Measurements from ENCODE around the gene WSCD1. TPM values are rescaled to one million over a fixed set of nuclear protein-coding genes. Genes with fewer than 3 reads are reported as not detected.

WSCD1 gene
- total and polyA plus RNA-seq, 2 donors (not counting 3 experiments of a cell fraction or from before 2014, with no cell fraction given), result 21.5 to 49.4 TPM

DNA sequence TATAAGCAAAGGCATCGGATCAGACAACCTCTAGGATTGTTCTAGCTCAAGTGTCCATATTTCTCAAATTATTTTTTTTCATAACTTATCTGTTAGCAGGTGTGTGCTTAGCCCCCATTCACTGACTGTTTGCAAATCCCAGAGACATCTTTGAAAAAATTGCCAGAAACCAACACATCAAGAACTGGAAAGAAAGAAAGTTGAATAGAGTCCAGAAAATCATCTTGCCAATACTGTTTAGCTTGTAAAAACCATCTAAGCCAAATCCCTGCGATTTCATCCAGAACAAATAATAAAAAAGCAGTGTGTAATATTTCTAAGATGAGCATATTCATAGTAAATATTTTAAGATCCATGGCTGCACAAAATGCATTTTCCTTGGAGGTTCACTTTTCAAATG is 64.5 kb downstream of the WSCD1 start:
- Histone ChIP-seq H3K9me3 (replicated peaks; ENCODE audit: control insufficient read depth, insufficient read depth, low read length) (no peaks in the 10 kb centered on the region), H3K79me2 (ENCODE audit: control insufficient read depth, insufficient read depth, low read length) (no peaks in the 10 kb centered on the region), H3K4me2 (ENCODE audit: insufficient read depth, low read length) (no peak overlapping the region), H4K20me1 (replicated peaks; ENCODE audit: control insufficient read depth, extremely low read depth, insufficient read depth, low read length) (no peaks in the 10 kb centered on the region), H2AFZ (ENCODE audit: low read depth, low read length) (no peak overlapping the region), H3K4me3 (replicated peaks in 1 of 3; ENCODE audit: insufficient read depth in 1 of 3, low read depth in 1 of 3, low read length in 3 of 3) (no peak overlapping the region), H3K9ac (replicated peaks; ENCODE audit: extremely low read depth, insufficient read depth, low read length) (no peak overlapping the region), H3K4me1 (ENCODE audit: control insufficient read depth, extremely low read depth, insufficient read depth, low read length) (no peaks in the 10 kb centered on the region), H3K27me3 (ENCODE audit: control insufficient read depth in 2 of 2, insufficient read depth in 2 of 2, low read length in 2 of 2) (peaks cover 0 to 1% of the 10 kb centered on the region in 2 experiments), H3K9me1 (replicated peaks; ENCODE audit: control insufficient read depth, extremely low read depth, insufficient read depth, low read length) (no peaks in the 10 kb centered on the region), H3K36me3 (ENCODE audit: control insufficient read depth in 2 of 2, extremely low read depth in 1 of 2, insufficient read depth in 2 of 2, low read length in 2 of 2) (no peaks in the 10 kb centered on the region), H3K27ac (ENCODE audit: insufficient read depth, low read depth, low read length) (no peak overlapping the region)
- ChIA-PET CTCF (interaction anchor here (0.8 to 1.7 kb wide), 2 partner anchors 21 to 66 kb away, joined by 3 read pairs; no protein-coding TSS in a partner anchor), POLR2A (no interaction called here)
- BruUV-seq (replicated peaks), result no TSS peak
- intact Hi-C loops (cut with micrococcal nuclease), result no loop called here
- dilution Hi-C loops (cut with MboI; ENCODE audit: extremely low pct_ligation_motif_present, low sequenced_read_pairs), result no loop called here
- TF ChIP-seq POLR2AphosphoS5 (IDR thresholded peaks at IDR 0.05; ENCODE audit: insufficient read depth, low read depth, low read length) (no peak), EZH2 (IDR thresholded peaks at IDR 0.05; ENCODE audit: borderline replicate concordance, low read depth, low read length, severe bottlenecking) (no peak), FOS (IDR thresholded peaks at IDR 0.05; ENCODE audit: borderline replicate concordance, insufficient read depth, low read length) (no peak), POLR2A (IDR thresholded peaks at IDR 0.05; ENCODE audit: low read depth, low read length) (no peak), GATA2 (IDR thresholded peaks at IDR 0.05; ENCODE audit: insufficient read depth, insufficient read length, low read depth, low read length) (no peak), JUN (IDR thresholded peaks at IDR 0.05; ENCODE audit: borderline replicate concordance, insufficient read depth, insufficient read length, low read depth) (no peak), MYC (IDR thresholded peaks at IDR 0.05; ENCODE audit: low read depth, low read length) (no peak)
- TF ChIP-seq, protein P1, sequence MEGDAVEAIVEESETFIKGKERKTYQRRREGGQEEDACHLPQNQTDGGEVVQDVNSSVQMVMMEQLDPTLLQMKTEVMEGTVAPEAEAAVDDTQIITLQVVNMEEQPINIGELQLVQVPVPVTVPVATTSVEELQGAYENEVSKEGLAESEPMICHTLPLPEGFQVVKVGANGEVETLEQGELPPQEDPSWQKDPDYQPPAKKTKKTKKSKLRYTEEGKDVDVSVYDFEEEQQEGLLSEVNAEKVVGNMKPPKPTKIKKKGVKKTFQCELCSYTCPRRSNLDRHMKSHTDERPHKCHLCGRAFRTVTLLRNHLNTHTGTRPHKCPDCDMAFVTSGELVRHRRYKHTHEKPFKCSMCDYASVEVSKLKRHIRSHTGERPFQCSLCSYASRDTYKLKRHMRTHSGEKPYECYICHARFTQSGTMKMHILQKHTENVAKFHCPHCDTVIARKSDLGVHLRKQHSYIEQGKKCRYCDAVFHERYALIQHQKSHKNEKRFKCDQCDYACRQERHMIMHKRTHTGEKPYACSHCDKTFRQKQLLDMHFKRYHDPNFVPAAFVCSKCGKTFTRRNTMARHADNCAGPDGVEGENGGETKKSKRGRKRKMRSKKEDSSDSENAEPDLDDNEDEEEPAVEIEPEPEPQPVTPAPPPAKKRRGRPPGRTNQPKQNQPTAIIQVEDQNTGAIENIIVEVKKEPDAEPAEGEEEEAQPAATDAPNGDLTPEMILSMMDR (IDR thresholded peaks at IDR 0.05; ENCODE audit: extremely low read depth in 1 of 2, insufficient read depth in 1 of 2, low read depth in 1 of 2, low read length in 2 of 2), result no peak
- TF ChIP-seq, protein P2, sequence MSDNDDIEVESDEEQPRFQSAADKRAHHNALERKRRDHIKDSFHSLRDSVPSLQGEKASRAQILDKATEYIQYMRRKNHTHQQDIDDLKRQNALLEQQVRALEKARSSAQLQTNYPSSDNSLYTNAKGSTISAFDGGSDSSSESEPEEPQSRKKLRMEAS (IDR thresholded peaks at IDR 0.05; ENCODE audit: insufficient read depth, insufficient read length), result no peak
- FAIRE-seq (no peak), DNase-seq (ENCODE audit: low read depth, low spot score) (no peak)

Data from endothelial cell of umbilical vein (primary cell).